B cell (primary cell): ENCODE results near the gene PSMD11. TPM values are rescaled to one million over a fixed set of nuclear protein-coding genes. Genes with fewer than 3 reads are reported as not detected.

Experiments
- ATAC-seq: fragments of 200-7000 bp; cut with Tn5 transposase; one replicate; pipeline ENCODE4 v1.10.0; 2021; ENCODE audit warnings: low read depth, mild to moderate bottlenecking, moderate number of reproducible peaks, moderate library complexity
- CTCF ChIA-PET: fragments of 350-600 bp; sonication (Branson Sonifier 250); formaldehyde crosslinking; loops from one replicate; lab custom pipeline; 2021; ENCODE audit warnings: antibody characterized with exemption, inconsistent platforms; lab: Charles Lee
- POLR2A ChIA-PET: fragments of 350-600 bp; sonication (Branson Sonifier 250); formaldehyde crosslinking; loops from one replicate; lab custom pipeline; 2021; ENCODE audit warnings: antibody characterized with exemption; lab: Charles Lee
- DNase-seq: peaks from one replicate; pipeline ENCODE4 v3.0.0; 2013
- H2AFZ ChIP-seq: 2 replicates; pipeline ENCODE4 v1.6.1; 2012; ENCODE audit warnings: mild to moderate bottlenecking, low read depth, low read length; ENCODE audit not compliant: insufficient read depth, poor library complexity, severe bottlenecking
- H3K27ac ChIP-seq, 2 donors: 1 replicate in 1 of 2; 2 replicates in 1 of 2; pipeline ENCODE4 v1.5.1; 2012 to 2013; ENCODE audit warnings: low read length in 2 of 2, mild to moderate bottlenecking in 2 of 2, moderate library complexity in 1 of 2
- H3K27me3 ChIP-seq, 4 experiments: fragments of 200-600 bp in 1 of 4; sonication (generic) in 1 of 4; replicated peaks in 1 of 4; 1 replicate in 2 of 4; 2 replicates in 2 of 4; pipeline versions ENCODE4 v1.6.1 to v1.7.0; 2013 to 2016; ENCODE audit warnings: low read length in 3 of 4, mild to moderate bottlenecking in 2 of 4, mixed read lengths in 1 of 4, moderate library complexity in 1 of 4; ENCODE audit not compliant: insufficient read depth in 4 of 4, control insufficient read depth in 3 of 4; ENCODE audit errors: control extremely low read depth in 1 of 4
- H3K36me3 ChIP-seq, 2 experiments: replicated peaks in 1 of 2; 1 replicate in 1 of 2; 2 replicates in 1 of 2; pipeline versions ENCODE4 v1.6.1 to v1.7.1; 2013; ENCODE audit warnings: low read length in 1 of 2; ENCODE audit not compliant: insufficient read depth in 2 of 2, control insufficient read depth in 1 of 2; ENCODE audit errors: control extremely low read depth in 1 of 2, extremely low read depth in 1 of 2
- H3K4me1 ChIP-seq, 2 donors: fragments of 200-600 bp in 1 of 2; sonication (generic) in 1 of 2; 1 replicate in 1 of 2; 2 replicates in 1 of 2; pipeline versions ENCODE4 v1.5.1 to v1.6.1; 2013 to 2017; ENCODE audit warnings: low read length in 2 of 2; ENCODE audit not compliant: control insufficient read depth in 2 of 2, insufficient read depth in 2 of 2
- H3K4me2 ChIP-seq: replicated peaks from 2 replicates; pipeline ENCODE3; 2012; ENCODE audit warnings: mild to moderate bottlenecking, low read depth, low read length; ENCODE audit not compliant: poor library complexity, severe bottlenecking
- H3K4me3 ChIP-seq, 5 experiments: fragments of 200-600 bp in 1 of 5; sonication (generic) in 1 of 5; 1 replicate in 3 of 5; 2 replicates in 2 of 5; pipeline versions ENCODE4 v1.5.1 to v1.7.0; 2011 to 2016; ENCODE audit warnings: low read length in 4 of 5, mild to moderate bottlenecking in 4 of 5, low read depth in 2 of 5, control low read depth in 1 of 5, moderate library complexity in 1 of 5; ENCODE audit not compliant: insufficient read depth in 1 of 5; ENCODE audit errors: control extremely low read depth in 1 of 5, extremely low read depth in 1 of 5
- H3K79me2 ChIP-seq: fragments of 200-600 bp; sonication (generic); one replicate; pipeline ENCODE4 v1.6.0; 2016; ENCODE audit warnings: low read length; ENCODE audit not compliant: control insufficient read depth, insufficient read depth
- H3K9ac ChIP-seq: fragments of 200-600 bp; sonication (generic); 2 replicates; pipeline ENCODE4 v1.6.1; 2017; ENCODE audit warnings: mild to moderate bottlenecking, low read length, moderate library complexity
- H3K9me3 ChIP-seq, 3 donors: one replicate each; pipeline versions ENCODE4 v1.6.1 to v1.7.1; 2013; ENCODE audit warnings: low read length in 2 of 3; ENCODE audit not compliant: control insufficient read depth in 2 of 3, insufficient read depth in 1 of 3; ENCODE audit errors: control extremely low read depth in 1 of 3
- H4K20me1 ChIP-seq: 2 replicates; pipeline ENCODE4 v1.6.0; 2012; ENCODE audit warnings: mild to moderate bottlenecking, low read length; ENCODE audit not compliant: insufficient read depth, control insufficient read depth, poor library complexity, severe bottlenecking
- H3K27ac Mint-ChIP-seq: one replicate; pipeline ENCODE4 v1.8.0; 2021; ENCODE audit warnings: mixed read lengths
- H3K27me3 Mint-ChIP-seq: one replicate; pipeline ENCODE4 v1.8.0; 2021; ENCODE audit warnings: mixed read lengths
- H3K4me1 Mint-ChIP-seq: one replicate; pipeline ENCODE4 v1.8.0; 2021; ENCODE audit warnings: mixed read lengths
- H3K4me3 Mint-ChIP-seq: one replicate; pipeline ENCODE4 v1.8.0; 2021; ENCODE audit warnings: mixed read lengths
- H3K9me3 Mint-ChIP-seq: one replicate; pipeline ENCODE4 v1.8.0; 2022; ENCODE audit warnings: mixed read lengths; ENCODE audit not compliant: insufficient read depth
- EZH2 ChIP-seq: IDR thresholded peaks from 2 replicates; pipeline ENCODE4 v1.6.1; 2012; ENCODE audit warnings: borderline replicate concordance, low read depth, mild to moderate bottlenecking, moderate library complexity, low read length; ENCODE audit not compliant: insufficient read depth, poor library complexity, severe bottlenecking
- WGBS: methylation state at CpG from one replicate; pipeline ENCODE4 v1.1.5; 2013; ENCODE audit warnings: missing lambda C conversion rate; ENCODE audit not compliant: insufficient coverage; 5-methylcytosine and 5-hydroxymethylcytosine counted together
- intact Hi-C: fragments of 100-400 bp; cut with micrococcal nuclease; formaldehyde crosslinking; loops from one replicate; pipeline ENCODE4 v1.10.0; 2022
- polyA plus RNA-seq: library from polyadenylated mRNA; depleted of rRNA; stranded (reverse); fragments of >200 nt; gene quantifications from 2 replicates; pipeline ENCODE4 v1.2.3, GENCODE V29; 2012
- total RNA-seq, 2 donors: library from RNA; stranded (reverse); fragments of 120-200 nt in 1 of 2; gene quantifications; 1 replicate in 1 of 2; 2 replicates in 1 of 2; pipeline versions ENCODE4 v1.2.3 to v1.2.4, GENCODE V29; 2013 to 2022
- TF ChIP-seq, protein P1 (sequence below): fragments of 200-600 bp; IDR thresholded peaks from one replicate; pipeline ENCODE4 v1.8.0; 2022; ENCODE audit warnings: antibody characterized with exemption, mild to moderate bottlenecking

The PSMD11 gene
- total and polyA plus RNA-seq, 2 donors (not counting 1 experiment from before 2014, with no cell fraction given) = 23.8 to 73.4 TPM

DNA sequence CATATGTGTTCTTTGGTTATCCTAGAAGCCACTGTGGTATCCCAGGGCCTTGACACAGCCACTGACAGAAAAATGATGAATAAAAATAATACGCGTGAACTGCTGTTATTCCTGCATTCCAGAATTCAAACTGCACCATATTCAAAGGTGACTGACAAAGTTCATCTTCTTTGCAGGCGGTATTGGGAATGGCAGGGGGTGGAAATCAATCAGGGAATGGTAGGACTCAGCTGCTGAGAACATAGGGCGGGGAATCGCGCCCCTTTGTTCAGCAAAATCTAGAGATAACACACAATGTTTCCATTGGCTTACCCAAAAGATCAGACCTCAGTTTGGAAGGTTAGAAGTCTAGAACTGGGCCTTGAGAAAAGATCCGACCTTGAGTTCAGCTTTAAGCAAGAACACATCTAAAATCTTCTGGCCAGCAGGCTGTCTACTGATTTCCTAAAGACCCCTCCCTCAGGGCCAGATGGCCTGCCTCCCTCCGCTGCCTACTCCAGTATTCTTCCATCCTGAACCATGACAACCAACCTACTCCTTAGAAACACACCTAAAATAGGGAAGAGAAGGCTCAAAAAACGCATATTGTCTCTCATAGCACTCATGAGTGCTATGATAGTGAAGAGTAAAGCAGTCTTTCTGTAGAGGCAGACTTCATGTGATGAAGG, 76.6 kb downstream of the PSMD11 start:
- Histone ChIP-seq H3K4me3 (no peak overlapping the region), H3K27ac (peak overlapping the region; percentile 69 to 79), H3K9me3 (peaks cover 0 to 4% (median 0%) of the 10 kb centered on the region in 3 donors), H3K79me2 (no peaks in the 10 kb centered on the region), H3K4me2 (peak overlapping the region; percentile 89), H2AFZ (no peak overlapping the region), H3K4me1 (peaks cover 95 to 96% of the 10 kb centered on the region in 2 donors), H3K36me3 (no peaks in the 10 kb centered on the region), H3K9ac (no peak overlapping the region), H4K20me1 (no peaks in the 10 kb centered on the region), H3K27me3 (no peaks in the 10 kb centered on the region)
- ChIA-PET CTCF (interaction anchor here (1.3 kb wide), 1 partner anchor 38 kb away, joined by 3 read pairs; no protein-coding TSS in a partner anchor), POLR2A (interaction anchor here (1.3 kb wide), 1 partner anchor 33 kb away, joined by 4 read pairs; no protein-coding TSS in a partner anchor)
- ATAC-seq (no peak), DNase-seq (no peak)
- Mint-ChIP-seq H3K9me3 (no peaks in the 10 kb centered on the region), H3K27ac (peak overlapping the region; percentile 90), H3K4me3 (peak overlapping the region; percentile 88), H3K4me1 (peaks cover 81% of the 10 kb centered on the region), H3K27me3 (no peaks in the 10 kb centered on the region)
- WGBS = 100% methylated on average over 1 of the region's 9 CpGs
- TF ChIP-seq, protein P1, sequence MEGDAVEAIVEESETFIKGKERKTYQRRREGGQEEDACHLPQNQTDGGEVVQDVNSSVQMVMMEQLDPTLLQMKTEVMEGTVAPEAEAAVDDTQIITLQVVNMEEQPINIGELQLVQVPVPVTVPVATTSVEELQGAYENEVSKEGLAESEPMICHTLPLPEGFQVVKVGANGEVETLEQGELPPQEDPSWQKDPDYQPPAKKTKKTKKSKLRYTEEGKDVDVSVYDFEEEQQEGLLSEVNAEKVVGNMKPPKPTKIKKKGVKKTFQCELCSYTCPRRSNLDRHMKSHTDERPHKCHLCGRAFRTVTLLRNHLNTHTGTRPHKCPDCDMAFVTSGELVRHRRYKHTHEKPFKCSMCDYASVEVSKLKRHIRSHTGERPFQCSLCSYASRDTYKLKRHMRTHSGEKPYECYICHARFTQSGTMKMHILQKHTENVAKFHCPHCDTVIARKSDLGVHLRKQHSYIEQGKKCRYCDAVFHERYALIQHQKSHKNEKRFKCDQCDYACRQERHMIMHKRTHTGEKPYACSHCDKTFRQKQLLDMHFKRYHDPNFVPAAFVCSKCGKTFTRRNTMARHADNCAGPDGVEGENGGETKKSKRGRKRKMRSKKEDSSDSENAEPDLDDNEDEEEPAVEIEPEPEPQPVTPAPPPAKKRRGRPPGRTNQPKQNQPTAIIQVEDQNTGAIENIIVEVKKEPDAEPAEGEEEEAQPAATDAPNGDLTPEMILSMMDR = no peak
- no peak for TF ChIP-seq EZH2
- intact Hi-C loops = loop anchor here (5.0 kb wide), 1 partner anchor 86 kb away; no protein-coding TSS in a partner anchor
